ENCODE measurements around the gene SLTM.
"Not testable (repeated sequence)": the region's sequence is repeated elsewhere in the genome, so short reads cannot be mapped to it uniquely, and the experiment has no call there.

SLTM gene

GRCh38 chr15:58862326-58862725 is 71.2 kb downstream of the SLTM start:
- no peaks in the 10 kb centered on the region for H3K27me3 ChIP-seq (ENCODE audit: control insufficient read depth, low read length)
- H3K4me2 ChIP-seq (ENCODE audit: low read length): no peak overlapping the region
- TF ChIP-seq EZH2phosphoT487 (IDR thresholded peaks at IDR 0.05; ENCODE audit: borderline replicate concordance, low read length): no peak
- TF ChIP-seq CTCF (IDR thresholded peaks at IDR 0.05; ENCODE audit: low read depth, low read length, poor library complexity, severe bottlenecking): no peak
- no peaks in the 10 kb centered on the region for H3K4me1 ChIP-seq (ENCODE audit: control insufficient read depth, low read length)
- H3K79me2 ChIP-seq (ENCODE audit: control insufficient read depth, low read length): no peaks in the 10 kb centered on the region
- no peaks in the 10 kb centered on the region for H3K9me3 ChIP-seq (ENCODE audit: control insufficient read depth, insufficient read depth, low read length)
- H4K20me1 ChIP-seq (ENCODE audit: control insufficient read depth, insufficient read depth, low read depth, low read length): no peaks in the 10 kb centered on the region
- H3K4me3 ChIP-seq (ENCODE audit: low read length): no peak overlapping the region
- H3K9me2 ChIP-seq (replicated peaks; ENCODE audit: control insufficient read depth, low read length): no peaks in the 10 kb centered on the region
- H3K36me3 ChIP-seq (ENCODE audit: control insufficient read depth, low read length): no peaks in the 10 kb centered on the region
- no peak overlapping the region for H3K27ac ChIP-seq (ENCODE audit: low read depth, low read length)
- no peaks in the 10 kb centered on the region; the same call in 1 of the 2 replicates for H3F3A ChIP-seq (ENCODE audit: control insufficient read depth, insufficient read depth)

GRCh38 chr15:58856621-58857020 is 76.9 kb downstream of the SLTM start:
- not testable (repeated sequence) for H3K9me3 ChIP-seq (ENCODE audit: control insufficient read depth, insufficient read depth, low read length); H3K79me2 ChIP-seq (ENCODE audit: control insufficient read depth, low read length); H4K20me1 ChIP-seq (ENCODE audit: control insufficient read depth, insufficient read depth, low read depth, low read length); H3K4me1 ChIP-seq (ENCODE audit: control insufficient read depth, low read length); H3F3A ChIP-seq (ENCODE audit: control insufficient read depth, insufficient read depth); H3K27me3 ChIP-seq (ENCODE audit: control insufficient read depth, low read length); H3K9me2 ChIP-seq (replicated peaks; ENCODE audit: control insufficient read depth, low read length); H3K36me3 ChIP-seq (ENCODE audit: control insufficient read depth, low read length); H3K27ac ChIP-seq (ENCODE audit: low read depth, low read length); H3K4me2 ChIP-seq (ENCODE audit: low read length); H3K4me3 ChIP-seq (ENCODE audit: low read length)

- no peak overlapping the region for H3K4me3 ChIP-seq (ENCODE audit: low read length)
- H3K27me3 ChIP-seq (ENCODE audit: control insufficient read depth, low read length): no peaks in the 10 kb centered on the region
Observed at GRCh38 chr15:58856086-58856485, 77.4 kb downstream of the SLTM start.

GRCh38 chr15:58854593-58854992 is 78.9 kb downstream of the SLTM start:
- Histone ChIP-seq H3K36me3 (ENCODE audit: control insufficient read depth, low read length) (no peaks in the 10 kb centered on the region), H3K4me3 (ENCODE audit: low read length) (no peak overlapping the region), H3K9me2 (replicated peaks; ENCODE audit: control insufficient read depth, low read length) (no peaks in the 10 kb centered on the region), H3K79me2 (ENCODE audit: control insufficient read depth, low read length) (no peaks in the 10 kb centered on the region), H3K27me3 (ENCODE audit: control insufficient read depth, low read length) (no peaks in the 10 kb centered on the region), H3K4me2 (ENCODE audit: low read length) (no peak overlapping the region), H4K20me1 (ENCODE audit: control insufficient read depth, insufficient read depth, low read depth, low read length) (no peaks in the 10 kb centered on the region), H3F3A (ENCODE audit: control insufficient read depth, insufficient read depth) (no peaks in the 10 kb centered on the region), H3K4me1 (ENCODE audit: control insufficient read depth, low read length) (0 out of 2 replicates have a peak, but pooled peaks cover 4% of the 10 kb centered on the region), H3K27ac (ENCODE audit: low read depth, low read length) (no peak overlapping the region), H3K9me3 (ENCODE audit: control insufficient read depth, insufficient read depth, low read length) (no peaks in the 10 kb centered on the region)
- TF ChIP-seq CTCF (IDR thresholded peaks at IDR 0.05; ENCODE audit: low read depth, low read length, poor library complexity, severe bottlenecking) (no peak), EZH2phosphoT487 (IDR thresholded peaks at IDR 0.05; ENCODE audit: borderline replicate concordance, low read length) (no peak)

More at GRCh38 chr15:58856086-58856485, 77.4 kb downstream of the SLTM start:
- Histone ChIP-seq H3K9me2 (replicated peaks; ENCODE audit: control insufficient read depth, low read length) (no peaks in the 10 kb centered on the region), H3K9me3 (ENCODE audit: control insufficient read depth, insufficient read depth, low read length) (no peaks in the 10 kb centered on the region), H3F3A (ENCODE audit: control insufficient read depth, insufficient read depth) (no peaks in the 10 kb centered on the region), H3K27ac (ENCODE audit: low read depth, low read length) (no peak overlapping the region), H3K4me1 (ENCODE audit: control insufficient read depth, low read length) (0 out of 2 replicates have a peak, but pooled peaks cover 4% of the 10 kb centered on the region), H3K4me2 (ENCODE audit: low read length) (no peak overlapping the region), H3K36me3 (ENCODE audit: control insufficient read depth, low read length) (no peaks in the 10 kb centered on the region), H3K79me2 (ENCODE audit: control insufficient read depth, low read length) (no peaks in the 10 kb centered on the region), H4K20me1 (ENCODE audit: control insufficient read depth, insufficient read depth, low read depth, low read length) (no peaks in the 10 kb centered on the region)
- TF ChIP-seq EZH2phosphoT487 (IDR thresholded peaks at IDR 0.05; ENCODE audit: borderline replicate concordance, low read length): no peak
- no peak for TF ChIP-seq CTCF (IDR thresholded peaks at IDR 0.05; ENCODE audit: low read depth, low read length, poor library complexity, severe bottlenecking)

All from DOHH2 (cell line).